IMR-90 (cell line): ENCODE data around the gene KRT38. TPM values are rescaled to one million over a fixed set of nuclear protein-coding genes. Genes with fewer than 3 reads are reported as not detected.
A peak's percentile ranks its signal among the peaks of the same experiment; 100 is the strongest.

Source experiments
- ATAC-seq: fragments of 200-7000 bp; cut with Tn5 transposase; 2 replicates; pipeline ENCODE4 v1.9.1; 2020; ENCODE audit warnings: low read depth, mild to moderate bottlenecking, moderate library complexity
- BruUV-seq: library from RNA; stranded (reverse); fragments of 400-500 nt; replicated peaks from 2 replicates; lab custom pipeline; 2021; lab: Mats Ljungman, UMichigan
- CTCF ChIA-PET: fragments of 300-600 bp; formaldehyde crosslinking; extraction: SDS; loops from one replicate; lab custom pipeline; 2021; ENCODE audit warnings: antibody characterized with exemption; lab: Yijun Ruan, JAX
- POLR2A ChIA-PET: fragments of 300-600 bp; sonication (Branson Sonifier 250); formaldehyde crosslinking; loops from one replicate; lab custom pipeline; 2022; ENCODE audit warnings: antibody characterized with exemption; ENCODE audit not compliant: unreplicated experiment; lab: Charles Lee
- DNase-seq: peaks from one replicate; pipeline ENCODE4 v3.0.0; 2013
- H2AFZ ChIP-seq: replicated peaks from 2 replicates; pipeline ENCODE3; 2013; ENCODE audit warnings: low read length, mild to moderate bottlenecking; ENCODE audit not compliant: poor library complexity
- H2AK5ac ChIP-seq: 2 replicates; pipeline ENCODE4 v1.6.1; 2013; ENCODE audit warnings: low read depth, low read length, inconsistent platforms
- H2AK9ac ChIP-seq: replicated peaks from 2 replicates; pipeline ENCODE3; 2013; ENCODE audit warnings: mild to moderate bottlenecking, low read depth, low read length, moderate library complexity; ENCODE audit not compliant: poor library complexity
- H2BK120ac ChIP-seq: 2 replicates; pipeline ENCODE4 v1.6.1; 2013; ENCODE audit warnings: low read depth, low read length, inconsistent platforms
- H2BK15ac ChIP-seq: 3 replicates; pipeline ENCODE4 v1.6.1; 2013; ENCODE audit warnings: low read depth, low read length, inconsistent platforms
- H2BK20ac ChIP-seq: 2 replicates; pipeline ENCODE4 v1.6.1; 2013; ENCODE audit warnings: low read depth, mild to moderate bottlenecking, inconsistent platforms, low read length, moderate library complexity
- H2BK5ac ChIP-seq: 2 replicates; pipeline ENCODE4 v1.6.1; 2013; ENCODE audit warnings: mild to moderate bottlenecking, low read depth, low read length, inconsistent platforms; ENCODE audit not compliant: poor library complexity, severe bottlenecking
- H3K14ac ChIP-seq: replicated peaks from 2 replicates; pipeline ENCODE4 v1.6.1; 2013; ENCODE audit warnings: low read depth, low read length, inconsistent platforms
- H3K18ac ChIP-seq: 2 replicates; pipeline ENCODE4 v1.6.1; 2013; ENCODE audit warnings: low read depth, low read length, control low read depth
- H3K23ac ChIP-seq: 2 replicates; pipeline ENCODE4 v1.6.1; 2013; ENCODE audit warnings: low read depth, low read length, inconsistent platforms
- H3K27ac ChIP-seq: 2 replicates; pipeline ENCODE4 v1.5.1; 2013; ENCODE audit warnings: mild to moderate bottlenecking, control low read depth, low read length; ENCODE audit not compliant: insufficient read depth
- H3K27me3 ChIP-seq: 2 replicates; pipeline ENCODE4 v1.6.1; 2013; ENCODE audit warnings: low read length; ENCODE audit not compliant: control insufficient read depth, insufficient read depth
- H3K36me3 ChIP-seq: 2 replicates; pipeline ENCODE4 v1.6.1; 2013; ENCODE audit warnings: low read length, mixed read lengths; ENCODE audit not compliant: control insufficient read depth, insufficient read depth
- H3K4ac ChIP-seq: 2 replicates; pipeline ENCODE4 v1.6.1; 2013; ENCODE audit warnings: low read depth, low read length, inconsistent platforms
- H3K4me1 ChIP-seq: 2 replicates; pipeline ENCODE4 v1.6.1; 2013; ENCODE audit warnings: low read length, mixed read lengths; ENCODE audit not compliant: control insufficient read depth, insufficient read depth
- H3K4me2 ChIP-seq: 2 replicates; pipeline ENCODE4 v1.6.1; 2013; ENCODE audit warnings: low read depth, mild to moderate bottlenecking, control low read depth, low read length, moderate library complexity
- H3K4me3 ChIP-seq: 2 replicates; pipeline ENCODE4 v1.5.1; 2013; ENCODE audit warnings: low read depth, mild to moderate bottlenecking, control low read depth, low read length, moderate library complexity; ENCODE audit not compliant: insufficient read depth
- H3K56ac ChIP-seq: 2 replicates; pipeline ENCODE4 v1.6.1; 2013; ENCODE audit warnings: low read length, inconsistent platforms; ENCODE audit not compliant: insufficient read depth; ENCODE audit errors: extremely low read depth
- H3K79me1 ChIP-seq, 2 experiments: 2 replicates each; pipeline ENCODE4 v1.6.1; 2013; ENCODE audit warnings: low read length in 2 of 2, inconsistent platforms in 1 of 2, low read depth in 1 of 2
- H3K9ac ChIP-seq: 2 replicates; pipeline ENCODE4 v1.6.1; 2013; ENCODE audit warnings: low read depth, low read length, control low read depth
- H3K9me1 ChIP-seq: 2 replicates; pipeline ENCODE4 v1.6.1; 2013; ENCODE audit warnings: low read length, inconsistent platforms; ENCODE audit not compliant: insufficient read depth
- H3K9me3 ChIP-seq: 2 replicates; pipeline ENCODE4 v1.6.1; 2013; ENCODE audit warnings: low read length; ENCODE audit not compliant: control insufficient read depth, insufficient read depth
- H4K20me1 ChIP-seq: 2 replicates; pipeline ENCODE4 v1.6.1; 2013; ENCODE audit warnings: low read length, inconsistent platforms; ENCODE audit not compliant: insufficient read depth
- H4K5ac ChIP-seq: 2 replicates; pipeline ENCODE4 v1.6.1; 2013; ENCODE audit warnings: mild to moderate bottlenecking, low read depth, low read length, control low read depth
- H4K8ac ChIP-seq, 2 experiments: 2 replicates each; pipeline ENCODE4 v1.6.1; 2013; ENCODE audit warnings: low read depth in 2 of 2, low read length in 2 of 2, control low read depth in 1 of 2, inconsistent platforms in 1 of 2
- H4K91ac ChIP-seq: 2 replicates; pipeline ENCODE4 v1.6.1; 2013; ENCODE audit warnings: low read depth, low read length, inconsistent platforms; ENCODE audit not compliant: insufficient read depth
- BHLHE40 ChIP-seq: fragments of 150-350 bp; IDR thresholded peaks from 2 replicates; pipeline ENCODE4 v1.6.1; 2016; ENCODE audit warnings: mild to moderate bottlenecking, low read depth, low read length
- CEBPB ChIP-seq: IDR thresholded peaks from 2 replicates; pipeline ENCODE4 v1.6.1; 2012; ENCODE audit warnings: low read depth, low read length, improper control_type of control experiment
- CHD1 ChIP-seq: IDR thresholded peaks from 2 replicates; pipeline ENCODE4 v1.6.1; 2012; ENCODE audit warnings: low read depth, low read length, improper control_type of control experiment
- CTCF ChIP-seq: conservative IDR thresholded peaks from 2 replicates; pipeline ENCODE4 v1.5.1; 2012; ENCODE audit warnings: mild to moderate bottlenecking, low read depth, low read length, improper control_type of control experiment
- FOS ChIP-seq: fragments of 150-350 bp; IDR thresholded peaks from 2 replicates; pipeline ENCODE4 v1.6.1; 2016; ENCODE audit warnings: low read depth, low read length
- MAFK ChIP-seq: IDR thresholded peaks from 2 replicates; pipeline ENCODE4 v1.6.1; 2012; ENCODE audit warnings: low read depth, low read length, improper control_type of control experiment
- MAZ ChIP-seq: IDR thresholded peaks from 2 replicates; pipeline ENCODE4 v1.6.1; 2012; ENCODE audit warnings: low read depth, mild to moderate bottlenecking, low read length, improper control_type of control experiment, moderate library complexity, borderline replicate concordance
- MXI1 ChIP-seq: IDR thresholded peaks from 2 replicates; pipeline ENCODE4 v1.6.1; 2012; ENCODE audit warnings: low read depth, mild to moderate bottlenecking, low read length, moderate library complexity, borderline replicate concordance
- NFE2L2 ChIP-seq: fragments of 150-350 bp; IDR thresholded peaks from 2 replicates; pipeline ENCODE4 v1.6.1; 2016; ENCODE audit warnings: low read depth, mild to moderate bottlenecking, low read length
- RAD21 ChIP-seq: IDR thresholded peaks from 2 replicates; pipeline ENCODE4 v1.6.1; 2012; ENCODE audit warnings: low read length, improper control_type of control experiment
- RCOR1 ChIP-seq: IDR thresholded peaks from 2 replicates; pipeline ENCODE4 v1.6.1; 2012; ENCODE audit warnings: mild to moderate bottlenecking, low read length, improper control_type of control experiment; ENCODE audit not compliant: insufficient replicate concordance
- SMC3 ChIP-seq: fragments of 150-350 bp; IDR thresholded peaks from 2 replicates; pipeline ENCODE4 v1.6.1; 2016; ENCODE audit warnings: low read depth, mild to moderate bottlenecking, antibody characterized with exemption, low read length, moderate library complexity
- WGBS, 2 experiments: methylation state at CpG; one replicate each; pipeline versions ENCODE4 v1.1.5 to v1.1.7; 2013; ENCODE audit warnings: missing lambda C conversion rate in 2 of 2; ENCODE audit not compliant: insufficient read length in 1 of 2; ENCODE audit errors: extremely low coverage in 2 of 2; 5-methylcytosine and 5-hydroxymethylcytosine counted together
- dilution Hi-C: fragments of 300-500 bp; cut with HindIII; formaldehyde crosslinking; loops from one replicate; pipeline ENCODE4 v1.14.3; 2018; ENCODE audit warnings: low sequenced_read_pairs; ENCODE audit not compliant: unreplicated experiment
- in situ Hi-C: fragments of 300-500 bp; cut with MboI; formaldehyde crosslinking; loops from 3 replicates; pipeline ENCODE4 v1.14.3; 2019; ENCODE audit warnings: low sequenced_read_pairs, inconsistent platforms, mixed read lengths
- intact Hi-C: fragments of 100-400 bp; cut with micrococcal nuclease; formaldehyde crosslinking; loops from 2 replicates; pipeline ENCODE4 v1.10.0; 2022
- polyA plus RNA-seq, 3 experiments: library from polyadenylated mRNA; depleted of rRNA; stranded (reverse); fragments of >200 nt; gene quantifications; 2 replicates each; pipeline ENCODE4 v1.2.3, GENCODE V29; 2012; ENCODE audit warnings: low replicate concordance in 1 of 3
- total RNA-seq: library from RNA; depleted of rRNA; stranded (reverse); fragments of >200 nt; gene quantifications from 2 replicates; pipeline ENCODE4 v1.2.3, GENCODE V29; 2012

The KRT38 gene
- total and polyA plus RNA-seq, 2 of the 4 experiments (the other 2 are of a cell fraction): 0.09 TPM; not detected in 1

GRCh38 chr17:41387670-41388069, 53.1 kb downstream of the KRT38 start:
- Histone ChIP-seq H3K14ac (no peak overlapping the region), H2BK20ac (no peak overlapping the region), H3K9me1 (no peaks in the 10 kb centered on the region; the same call in 1 of the 2 replicates), H4K5ac (no peak overlapping the region), H3K23ac (no peak overlapping the region), H3K4me3 (no peak overlapping the region), H3K27ac (no peak overlapping the region), H2AFZ (no peak overlapping the region), H2BK5ac (no peak overlapping the region), H2BK120ac (0 out of 2 replicates have a peak overlapping the region, but pooled peaks have one; percentile 5), H3K18ac (no peak overlapping the region), H3K9me3 (no peaks in the 10 kb centered on the region), H4K20me1 (no peaks in the 10 kb centered on the region), H3K4me2 (no peak overlapping the region), H3K27me3 (no peaks in the 10 kb centered on the region), H2BK15ac (no peak overlapping the region), H2AK5ac (no peak overlapping the region), H3K4me1 (peaks cover 2% of the 10 kb centered on the region; the same call in 1 of the 2 replicates), H4K91ac (no peak overlapping the region), H3K56ac (no peak overlapping the region), H3K9ac (no peak overlapping the region), H3K36me3 (no peaks in the 10 kb centered on the region), H3K4ac (no peak overlapping the region), H2AK9ac (no peak overlapping the region), H4K8ac (no peak overlapping the region), H3K79me1 (no peaks in the 10 kb centered on the region)
- ChIA-PET POLR2A (no interaction called here), CTCF (no interaction called here)
- no TSS peak for BruUV-seq
- WGBS, 2 experiments: no CpG with 5 or more reads among the region's 4 CpGs
- in situ Hi-C loops (no loop called here), dilution Hi-C loops (no loop called here), intact Hi-C loops (no loop called here)
- TF ChIP-seq RAD21: no peak
- TF ChIP-seq CTCF: no peak
- no peak for TF ChIP-seq SMC3
- TF ChIP-seq CEBPB: no peak
- TF ChIP-seq CHD1: no peak
- TF ChIP-seq MXI1: no peak
- no peak for TF ChIP-seq RCOR1
- TF ChIP-seq FOS: no peak
- TF ChIP-seq MAZ: no peak
- TF ChIP-seq BHLHE40: no peak
- no peak for TF ChIP-seq NFE2L2
- no peak for TF ChIP-seq MAFK
- no peak for ATAC-seq
- no peak for DNase-seq
